ENCODE data around the gene FOXP1.
"Not testable (repeated sequence)": the region's sequence is repeated elsewhere in the genome, so short reads cannot be mapped to it uniquely, and the experiment has no call there.

FOXP1 gene

GRCh38 chr3:71451060-71451459 lies 132.5 kb downstream of the FOXP1 start:
- DNase-seq (ENCODE audit: low read depth) = no peak

GRCh38 chr3:71450162-71450561 lies 133.4 kb downstream of the FOXP1 start:
- no peak for DNase-seq (ENCODE audit: low read depth)

GRCh38 chr3:71447803-71448202 lies 135.7 kb downstream of the FOXP1 start:
- DNase-seq (ENCODE audit: low read depth) = no peak

GRCh38 chr3:71447197-71447596 lies 136.3 kb downstream of the FOXP1 start:
- no peak for DNase-seq (ENCODE audit: low read depth)

GRCh38 chr3:71446734-71447133 lies 136.8 kb downstream of the FOXP1 start:
- no peak for DNase-seq (ENCODE audit: low read depth)

GRCh38 chr3:71446260-71446659 lies 137.3 kb downstream of the FOXP1 start:
- DNase-seq (ENCODE audit: low read depth) = no peak

- no peak for DNase-seq (ENCODE audit: low read depth)
These were observed 138.7 kb downstream of the FOXP1 start for GRCh38 chr3:71444861-71445259.

- DNase-seq (ENCODE audit: low read depth) = peak; percentile 45
These were observed 139.3 kb downstream of the FOXP1 start for GRCh38 chr3:71444028-71444860.

- no peak for DNase-seq (ENCODE audit: low read depth)
These were observed 140.2 kb downstream of the FOXP1 start for GRCh38 chr3:71443332-71443731.

GRCh38 chr3:71442652-71443042 lies 140.9 kb downstream of the FOXP1 start:
- no peak for DNase-seq (ENCODE audit: low read depth)

GRCh38 chr3:71441925-71442651 lies 141.4 kb downstream of the FOXP1 start:
- no peak for DNase-seq (ENCODE audit: low read depth)

GRCh38 chr3:71441217-71441924 lies 142.2 kb downstream of the FOXP1 start:
- no peak for DNase-seq (ENCODE audit: low read depth)

- DNase-seq (ENCODE audit: low read depth) = no peak
These were observed 144.6 kb downstream of the FOXP1 start for GRCh38 chr3:71438904-71439303.

GRCh38 chr3:71438071-71438685 lies 145.3 kb downstream of the FOXP1 start:
- no peak for DNase-seq (ENCODE audit: low read depth)

GRCh38 chr3:71436337-71436736 lies 147.2 kb downstream of the FOXP1 start:
- DNase-seq (ENCODE audit: low read depth) = no peak

GRCh38 chr3:71435836-71436235 lies 147.7 kb downstream of the FOXP1 start:
- not testable (repeated sequence) for DNase-seq (ENCODE audit: low read depth)

- DNase-seq (ENCODE audit: low read depth) = no peak
These were observed 149.9 kb downstream of the FOXP1 start for GRCh38 chr3:71433631-71434030.

GRCh38 chr3:71432044-71432975 lies 151.2 kb downstream of the FOXP1 start:
- DNase-seq (ENCODE audit: low read depth) = no peak

GRCh38 chr3:71430941-71431552 lies 152.5 kb downstream of the FOXP1 start:
- DNase-seq (ENCODE audit: low read depth) = no peak

- DNase-seq (ENCODE audit: low read depth) = no peak
These were observed 153.9 kb downstream of the FOXP1 start for GRCh38 chr3:71429597-71429988.

All from stimulated activated CD8-positive, alpha-beta memory T cell treated with anti-CD3 and anti-CD28 coated beads, Interleukin-12 subunit alpha, Interleukin-12 subunit beta, amount 100 ng/mL, for 1 hour (primary cell).